ENCODE data around the gene COPS8. TPM values are rescaled to one million over a fixed set of nuclear protein-coding genes. Genes with fewer than 3 reads are reported as not detected.

COPS8 gene
- total and polyA plus RNA-seq, 2 experiments from 2014 or later: 120 to 130 TPM

DNA sequence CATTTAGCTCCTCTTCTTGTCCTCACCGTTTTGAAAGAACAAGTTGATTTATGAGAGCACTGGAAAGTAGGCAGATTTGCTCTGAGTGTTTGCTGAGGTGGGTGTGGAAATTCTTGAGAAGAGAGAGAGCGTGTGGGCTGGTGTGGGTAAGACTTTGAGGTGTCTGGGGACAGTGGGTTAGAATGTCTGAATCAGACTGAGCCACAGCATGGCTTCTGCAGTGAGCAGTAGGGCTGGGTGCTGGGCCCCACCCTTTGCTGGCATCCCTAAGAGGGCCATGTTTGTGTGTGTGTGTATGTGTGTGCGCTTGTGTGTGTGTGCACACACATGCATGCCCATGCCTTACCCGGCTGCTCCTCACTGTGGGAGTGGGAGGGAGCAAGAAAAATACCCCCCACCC lies 63.7 kb downstream of the COPS8 start (continued):
- TF ChIP-seq, protein P1, sequence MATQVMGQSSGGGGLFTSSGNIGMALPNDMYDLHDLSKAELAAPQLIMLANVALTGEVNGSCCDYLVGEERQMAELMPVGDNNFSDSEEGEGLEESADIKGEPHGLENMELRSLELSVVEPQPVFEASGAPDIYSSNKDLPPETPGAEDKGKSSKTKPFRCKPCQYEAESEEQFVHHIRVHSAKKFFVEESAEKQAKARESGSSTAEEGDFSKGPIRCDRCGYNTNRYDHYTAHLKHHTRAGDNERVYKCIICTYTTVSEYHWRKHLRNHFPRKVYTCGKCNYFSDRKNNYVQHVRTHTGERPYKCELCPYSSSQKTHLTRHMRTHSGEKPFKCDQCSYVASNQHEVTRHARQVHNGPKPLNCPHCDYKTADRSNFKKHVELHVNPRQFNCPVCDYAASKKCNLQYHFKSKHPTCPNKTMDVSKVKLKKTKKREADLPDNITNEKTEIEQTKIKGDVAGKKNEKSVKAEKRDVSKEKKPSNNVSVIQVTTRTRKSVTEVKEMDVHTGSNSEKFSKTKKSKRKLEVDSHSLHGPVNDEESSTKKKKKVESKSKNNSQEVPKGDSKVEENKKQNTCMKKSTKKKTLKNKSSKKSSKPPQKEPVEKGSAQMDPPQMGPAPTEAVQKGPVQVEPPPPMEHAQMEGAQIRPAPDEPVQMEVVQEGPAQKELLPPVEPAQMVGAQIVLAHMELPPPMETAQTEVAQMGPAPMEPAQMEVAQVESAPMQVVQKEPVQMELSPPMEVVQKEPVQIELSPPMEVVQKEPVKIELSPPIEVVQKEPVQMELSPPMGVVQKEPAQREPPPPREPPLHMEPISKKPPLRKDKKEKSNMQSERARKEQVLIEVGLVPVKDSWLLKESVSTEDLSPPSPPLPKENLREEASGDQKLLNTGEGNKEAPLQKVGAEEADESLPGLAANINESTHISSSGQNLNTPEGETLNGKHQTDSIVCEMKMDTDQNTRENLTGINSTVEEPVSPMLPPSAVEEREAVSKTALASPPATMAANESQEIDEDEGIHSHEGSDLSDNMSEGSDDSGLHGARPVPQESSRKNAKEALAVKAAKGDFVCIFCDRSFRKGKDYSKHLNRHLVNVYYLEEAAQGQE (IDR thresholded peaks at IDR 0.05; ENCODE audit: unreplicated experiment): no peak
- TF ChIP-seq ETS1 (IDR thresholded peaks at IDR 0.05): no peak
- no peak for TF ChIP-seq ZNF331 (CRISPR knock-in tag; IDR thresholded peaks at IDR 0.05; ENCODE audit: low read depth)

All from GM23338 (cell line).